Measurements from ENCODE around the gene TBC1D8. TPM values are rescaled to one million over a fixed set of nuclear protein-coding genes. Genes with fewer than 3 reads are reported as not detected.

TBC1D8 gene
- total RNA-seq, 1 donor from 2014 or later = 17.3 TPM

- Histone ChIP-seq H3K36me3 (ENCODE audit: control insufficient read depth, insufficient read depth, low read length) (no peaks in the 10 kb centered on the region), H3K4me3 (ENCODE audit: low read depth, low read length) (no peak overlapping the region), H3K27me3 (ENCODE audit: control insufficient read depth, insufficient read depth, low read length) (no peaks in the 10 kb centered on the region)
- TF ChIP-seq, protein P1, sequence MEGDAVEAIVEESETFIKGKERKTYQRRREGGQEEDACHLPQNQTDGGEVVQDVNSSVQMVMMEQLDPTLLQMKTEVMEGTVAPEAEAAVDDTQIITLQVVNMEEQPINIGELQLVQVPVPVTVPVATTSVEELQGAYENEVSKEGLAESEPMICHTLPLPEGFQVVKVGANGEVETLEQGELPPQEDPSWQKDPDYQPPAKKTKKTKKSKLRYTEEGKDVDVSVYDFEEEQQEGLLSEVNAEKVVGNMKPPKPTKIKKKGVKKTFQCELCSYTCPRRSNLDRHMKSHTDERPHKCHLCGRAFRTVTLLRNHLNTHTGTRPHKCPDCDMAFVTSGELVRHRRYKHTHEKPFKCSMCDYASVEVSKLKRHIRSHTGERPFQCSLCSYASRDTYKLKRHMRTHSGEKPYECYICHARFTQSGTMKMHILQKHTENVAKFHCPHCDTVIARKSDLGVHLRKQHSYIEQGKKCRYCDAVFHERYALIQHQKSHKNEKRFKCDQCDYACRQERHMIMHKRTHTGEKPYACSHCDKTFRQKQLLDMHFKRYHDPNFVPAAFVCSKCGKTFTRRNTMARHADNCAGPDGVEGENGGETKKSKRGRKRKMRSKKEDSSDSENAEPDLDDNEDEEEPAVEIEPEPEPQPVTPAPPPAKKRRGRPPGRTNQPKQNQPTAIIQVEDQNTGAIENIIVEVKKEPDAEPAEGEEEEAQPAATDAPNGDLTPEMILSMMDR (IDR thresholded peaks at IDR 0.05; ENCODE audit: insufficient read depth, low read length, poor library complexity, severe bottlenecking) = no peak
- no peak for DNase-seq (ENCODE audit: low read depth)
Measured at GRCh38 chr2:101026253-101026701, 124.9 kb downstream of the TBC1D8 start.

DNA sequence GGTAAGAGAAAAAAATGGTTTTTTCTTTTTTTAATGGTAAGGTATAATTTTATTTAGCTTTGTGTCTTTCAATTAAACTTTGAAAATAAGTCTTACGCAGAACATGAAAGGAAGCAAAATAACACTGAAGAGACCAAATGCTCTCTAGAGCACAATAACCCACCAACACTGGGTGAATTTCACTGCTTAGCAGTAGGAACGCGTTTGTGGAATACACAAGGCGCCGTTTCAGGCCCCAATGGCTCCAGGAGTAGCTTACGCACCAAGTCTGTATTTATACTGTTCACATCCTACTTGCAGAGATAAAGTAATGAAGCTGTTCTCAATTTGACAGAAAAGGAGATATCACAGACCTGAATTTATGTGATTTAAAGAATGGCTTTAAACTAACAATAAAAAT, 125.6 kb downstream of the TBC1D8 start:
- TF ChIP-seq, protein P1 (IDR thresholded peaks at IDR 0.05; ENCODE audit: insufficient read depth, low read length, poor library complexity, severe bottlenecking) = no peak
- Histone ChIP-seq H3K36me3 (ENCODE audit: control insufficient read depth, insufficient read depth, low read length) (no peaks in the 10 kb centered on the region), H3K4me3 (ENCODE audit: low read depth, low read length) (no peak overlapping the region), H3K27me3 (ENCODE audit: control insufficient read depth, insufficient read depth, low read length) (no peaks in the 10 kb centered on the region)
- DNase-seq (ENCODE audit: low read depth) = no peak

DNA sequence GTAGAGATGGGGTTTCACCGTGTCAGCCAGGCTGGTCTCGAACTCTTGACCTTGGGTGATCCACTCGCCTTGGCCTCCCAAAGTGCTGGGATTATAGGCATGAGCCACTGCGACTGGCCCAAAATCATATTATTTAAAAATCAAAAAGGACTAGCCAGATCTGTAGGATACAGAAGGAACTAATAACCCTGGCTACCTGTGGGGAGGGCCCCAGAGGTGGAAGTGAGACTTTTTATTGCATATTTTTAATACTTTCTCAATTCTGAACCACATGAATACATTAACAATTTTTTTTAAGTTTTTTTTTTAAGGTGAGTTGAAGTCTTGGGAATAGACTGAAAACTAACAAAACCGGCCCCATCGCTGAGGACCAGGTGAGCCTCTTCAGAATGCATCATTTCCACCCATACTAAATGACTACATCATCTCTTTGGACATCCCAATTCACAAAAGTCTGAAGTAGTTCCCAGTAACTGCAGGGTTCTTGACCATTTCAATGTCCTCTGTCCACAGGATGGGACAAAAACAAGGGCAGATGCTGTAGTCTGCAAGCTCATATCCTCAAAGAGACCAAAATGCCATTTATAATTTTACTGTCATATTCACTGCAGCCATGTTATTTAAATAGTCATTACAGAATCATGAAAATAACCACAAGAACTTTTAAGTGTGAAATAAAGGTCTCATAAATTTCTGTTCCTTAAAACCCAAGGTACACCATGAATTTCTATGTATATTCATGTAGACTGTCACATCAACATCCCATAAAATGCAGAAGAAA, 127.7 kb downstream of the TBC1D8 start:
- no peak for DNase-seq (ENCODE audit: low read depth)
- H3K27me3 ChIP-seq (ENCODE audit: control insufficient read depth, insufficient read depth, low read length) = no peaks in the 10 kb centered on the region
- H3K36me3 ChIP-seq (ENCODE audit: control insufficient read depth, insufficient read depth, low read length) = no peaks in the 10 kb centered on the region
- TF ChIP-seq, protein P1 (IDR thresholded peaks at IDR 0.05; ENCODE audit: insufficient read depth, low read length, poor library complexity, severe bottlenecking) = no peak
- H3K4me3 ChIP-seq (ENCODE audit: low read depth, low read length) = no peak overlapping the region

GRCh38 chr2:101022221-101022620, 129.0 kb downstream of the TBC1D8 start:
- Histone ChIP-seq H3K36me3 (ENCODE audit: control insufficient read depth, insufficient read depth, low read length) (no peaks in the 10 kb centered on the region), H3K27me3 (ENCODE audit: control insufficient read depth, insufficient read depth, low read length) (no peaks in the 10 kb centered on the region), H3K4me3 (ENCODE audit: low read depth, low read length) (no peak overlapping the region)
- no peak for DNase-seq (ENCODE audit: low read depth)
- TF ChIP-seq, protein P1 (IDR thresholded peaks at IDR 0.05; ENCODE audit: insufficient read depth, low read length, poor library complexity, severe bottlenecking) = no peak

DNA sequence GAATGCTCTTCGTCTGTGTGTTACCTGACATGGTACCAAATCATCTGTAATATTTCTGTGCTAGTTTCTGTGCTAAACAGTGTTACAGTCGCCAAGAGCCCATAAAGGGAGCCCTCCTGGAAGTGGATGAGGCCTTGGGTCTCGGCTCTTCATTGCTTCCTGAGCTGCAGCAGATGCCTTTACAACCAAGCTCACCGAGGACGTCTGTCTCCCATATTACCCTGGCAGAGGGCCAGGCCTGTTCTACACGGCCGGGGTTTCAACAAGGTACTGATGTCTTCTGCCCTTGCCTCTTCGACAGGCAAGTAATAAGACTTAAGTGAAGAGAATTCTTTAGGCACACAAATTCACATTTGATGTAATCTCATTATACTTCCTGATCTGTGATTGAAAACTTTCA, 132.2 kb downstream of the TBC1D8 start:
- Histone ChIP-seq H3K4me3 (ENCODE audit: low read depth, low read length) (no peak overlapping the region), H3K27me3 (ENCODE audit: control insufficient read depth, insufficient read depth, low read length) (no peaks in the 10 kb centered on the region), H3K36me3 (ENCODE audit: control insufficient read depth, insufficient read depth, low read length) (no peaks in the 10 kb centered on the region)
- TF ChIP-seq, protein P1 (IDR thresholded peaks at IDR 0.05; ENCODE audit: insufficient read depth, low read length, poor library complexity, severe bottlenecking) = no peak
- no peak for DNase-seq (ENCODE audit: low read depth)

DNA sequence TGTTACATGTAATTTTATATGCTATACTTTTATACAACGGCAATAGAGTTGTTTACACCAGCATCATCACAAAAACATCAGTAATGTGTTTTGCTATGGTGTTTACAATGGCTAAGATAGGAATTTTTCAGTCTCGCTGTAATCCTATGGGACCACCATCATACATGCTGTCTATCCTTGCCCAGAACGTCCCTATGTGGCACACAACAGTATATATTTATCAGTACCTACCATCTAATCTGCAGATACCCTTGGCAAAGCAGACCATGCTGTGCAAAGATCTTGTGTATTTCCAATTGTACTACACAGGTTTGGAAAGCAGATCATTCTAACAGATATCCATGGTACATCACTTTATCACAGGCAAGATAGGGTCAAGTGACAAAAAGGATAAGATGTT, 133.8 kb downstream of the TBC1D8 start:
- Histone ChIP-seq H3K27me3 (ENCODE audit: control insufficient read depth, insufficient read depth, low read length) (no peaks in the 10 kb centered on the region), H3K4me3 (ENCODE audit: low read depth, low read length) (no peak overlapping the region), H3K36me3 (ENCODE audit: control insufficient read depth, insufficient read depth, low read length) (no peaks in the 10 kb centered on the region)
- no peak for DNase-seq (ENCODE audit: low read depth)
- TF ChIP-seq, protein P1 (IDR thresholded peaks at IDR 0.05; ENCODE audit: insufficient read depth, low read length, poor library complexity, severe bottlenecking) = no peak

All from kidney epithelial cell (primary cell).